GM21786 (cell line): Measurements from ENCODE around the gene MARCHF3.
"Not testable (repeated sequence)": the region's sequence is repeated elsewhere in the genome, so short reads cannot be mapped to it uniquely, and the experiment has no call there.

Experiments used
- ATAC-seq: cut with Tn5 transposase; IDR thresholded peaks from one replicate; pipeline ENCODE4 v1.9.1; 2021; ENCODE audit not compliant: unreplicated experiment

The MARCHF3 gene

GRCh38 chr5:126924331-126925033 is 105.9 kb downstream of the MARCHF3 start:
- no peak for ATAC-seq

DNA sequence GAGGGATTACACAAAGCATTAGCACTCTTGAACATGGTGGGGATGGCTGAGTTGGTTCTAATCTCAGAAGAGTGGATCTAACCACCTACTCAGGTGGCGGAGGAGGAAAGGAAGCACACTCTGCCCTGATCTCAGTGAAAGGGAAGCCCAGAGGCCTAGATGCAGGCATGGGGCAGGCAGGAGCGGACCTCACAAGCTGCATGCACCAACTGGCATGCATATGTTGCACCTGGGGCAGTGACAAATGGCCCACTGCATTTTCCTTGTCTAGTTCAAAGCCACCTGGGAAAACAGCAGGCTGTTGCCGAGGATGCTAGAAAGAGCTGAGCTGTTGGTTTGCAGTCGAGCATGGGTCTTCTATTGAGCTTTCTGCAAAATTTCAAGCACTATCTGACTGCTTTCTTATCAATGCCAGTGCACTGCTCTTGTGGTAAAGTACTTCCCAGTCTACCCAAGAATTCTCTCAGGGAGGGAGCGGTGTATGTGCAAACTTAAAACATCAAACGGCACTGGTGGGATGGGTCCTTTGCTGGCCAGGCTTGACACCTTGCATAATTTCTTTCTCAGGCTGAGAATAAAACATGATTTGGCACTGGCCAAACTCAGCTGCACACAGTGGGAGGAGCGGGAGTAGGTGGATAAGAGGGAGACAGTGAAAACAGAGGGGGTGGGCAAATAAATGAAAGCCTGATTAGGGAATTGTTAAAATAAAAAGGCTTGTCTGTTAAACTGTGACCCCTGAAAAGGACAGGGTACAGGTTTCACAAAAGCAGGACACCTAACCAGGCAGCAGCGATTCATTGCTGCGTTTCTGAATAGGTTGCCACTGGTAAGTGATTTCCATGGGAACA is 108.9 kb downstream of the MARCHF3 start:
- no peak for ATAC-seq

- ATAC-seq, result no peak
Measured at GRCh38 chr5:126920291-126920690, 110.1 kb downstream of the MARCHF3 start.

DNA sequence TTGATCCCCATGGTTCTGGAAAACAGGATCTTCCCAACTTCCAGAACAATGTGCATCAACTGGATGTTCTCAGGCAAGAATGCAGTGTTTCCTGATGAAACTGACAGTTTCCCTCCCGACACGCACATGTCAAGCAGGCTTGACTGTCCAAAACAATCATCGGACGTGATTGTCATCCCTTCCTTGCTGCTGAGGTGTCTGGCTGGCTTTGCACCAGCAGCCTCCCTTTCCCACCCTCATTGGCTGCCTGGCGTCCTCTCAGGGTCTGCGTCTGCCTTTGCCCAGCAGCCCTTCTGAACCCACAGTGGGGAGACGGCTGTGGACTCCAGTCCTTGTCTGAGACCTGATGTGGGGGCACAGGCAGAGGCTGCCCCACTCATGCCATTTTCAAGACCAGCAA is 110.8 kb downstream of the MARCHF3 start:
- ATAC-seq, result no peak

DNA sequence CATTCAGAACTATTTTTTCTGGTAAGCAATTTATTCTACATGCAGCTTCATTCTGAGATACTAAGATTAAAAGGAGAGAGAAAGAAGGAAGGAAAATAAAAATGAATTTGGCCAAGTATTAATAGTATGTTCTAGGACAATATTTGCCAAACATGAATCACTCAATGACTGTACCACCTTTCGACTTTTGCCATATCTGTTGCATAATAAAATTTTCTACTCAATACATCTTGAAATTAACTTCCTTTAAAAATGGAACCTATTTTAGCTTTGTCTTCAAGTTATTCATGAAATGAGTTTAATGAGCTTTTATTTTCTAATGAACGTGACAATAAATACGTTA is 111.8 kb downstream of the MARCHF3 start:
- no peak for ATAC-seq

- ATAC-seq, result no peak
Measured at GRCh38 chr5:126917918-126918614, 112.3 kb downstream of the MARCHF3 start.

DNA sequence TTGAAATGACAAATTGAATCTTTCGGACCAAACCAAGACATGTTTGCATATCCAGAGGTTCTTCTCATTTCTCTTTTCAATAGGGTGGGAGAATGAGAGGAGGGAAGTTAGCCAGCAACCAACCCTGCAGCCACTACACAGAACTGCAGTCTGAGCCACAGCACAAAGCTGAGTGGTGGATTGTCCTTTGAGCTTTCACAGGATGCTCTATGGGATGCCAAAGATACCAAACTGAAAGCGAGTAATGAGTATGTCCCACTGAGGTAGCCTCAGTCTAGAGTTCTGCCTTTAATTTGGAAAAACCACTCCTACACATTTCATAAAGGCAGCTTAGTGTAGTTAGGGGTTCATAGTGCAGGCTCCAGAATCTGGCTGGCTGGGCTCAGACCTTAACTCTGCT is 114.9 kb downstream of the MARCHF3 start:
- no peak for ATAC-seq

DNA sequence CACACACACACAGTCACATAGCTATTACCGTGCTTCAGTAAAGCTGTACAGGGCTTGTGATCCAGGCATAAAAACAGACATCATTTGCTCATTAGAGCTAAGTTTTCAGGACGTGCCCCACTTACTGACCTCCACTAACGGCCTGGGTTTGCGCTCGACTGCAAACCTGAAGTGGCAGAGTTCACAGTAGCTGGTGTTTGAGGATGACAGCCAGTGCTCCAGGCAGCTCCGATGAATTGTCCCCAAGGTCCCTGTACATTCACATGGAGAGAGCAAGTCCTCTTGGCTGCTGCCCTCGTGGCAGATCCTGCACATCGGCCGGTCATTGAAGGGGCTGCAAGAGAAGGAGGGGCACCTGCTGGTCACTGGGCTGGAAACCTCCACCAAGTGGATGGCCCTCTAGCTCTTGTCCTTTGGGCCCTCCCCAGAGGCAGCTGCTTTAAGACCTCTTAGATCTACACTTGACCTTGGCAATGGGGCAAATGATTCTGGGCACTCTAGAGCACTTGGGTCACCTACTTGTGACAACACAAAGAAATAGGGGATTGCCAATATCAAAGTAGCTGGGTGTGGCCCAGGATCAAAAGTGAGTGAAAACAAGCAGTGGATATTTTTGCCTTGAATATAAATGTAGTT is 115.4 kb downstream of the MARCHF3 start:
- ATAC-seq, result no peak

DNA sequence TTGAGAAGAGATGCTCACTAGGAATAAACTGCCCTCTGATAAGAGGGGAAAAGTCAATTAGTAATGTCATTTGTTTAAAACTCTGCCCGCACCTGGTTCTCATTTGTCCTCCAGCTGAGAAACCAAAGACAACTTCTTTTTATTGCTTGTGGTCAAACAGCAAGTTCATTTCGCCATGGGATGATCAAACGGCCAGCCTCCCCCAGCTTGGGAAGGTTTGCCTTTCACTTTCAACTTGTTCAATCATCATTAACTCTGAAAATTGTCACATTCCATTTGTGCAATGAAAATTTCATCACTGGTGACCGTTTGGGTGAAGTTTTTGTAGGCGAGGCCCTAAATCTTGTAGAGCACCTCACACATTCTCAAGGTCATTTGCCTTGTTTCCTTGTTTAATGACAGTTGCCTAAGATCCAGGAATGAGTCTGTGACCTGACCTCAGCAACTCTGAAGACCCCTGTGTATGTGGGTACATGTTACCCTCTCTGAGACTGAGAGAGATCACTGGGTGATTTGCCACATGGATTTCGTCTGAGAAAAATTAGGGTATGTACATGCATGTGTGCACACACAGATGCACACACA is 117.7 kb downstream of the MARCHF3 start:
- no peak for ATAC-seq

- no peak for ATAC-seq
Measured at GRCh38 chr5:126911986-126912385, 118.4 kb downstream of the MARCHF3 start.

DNA sequence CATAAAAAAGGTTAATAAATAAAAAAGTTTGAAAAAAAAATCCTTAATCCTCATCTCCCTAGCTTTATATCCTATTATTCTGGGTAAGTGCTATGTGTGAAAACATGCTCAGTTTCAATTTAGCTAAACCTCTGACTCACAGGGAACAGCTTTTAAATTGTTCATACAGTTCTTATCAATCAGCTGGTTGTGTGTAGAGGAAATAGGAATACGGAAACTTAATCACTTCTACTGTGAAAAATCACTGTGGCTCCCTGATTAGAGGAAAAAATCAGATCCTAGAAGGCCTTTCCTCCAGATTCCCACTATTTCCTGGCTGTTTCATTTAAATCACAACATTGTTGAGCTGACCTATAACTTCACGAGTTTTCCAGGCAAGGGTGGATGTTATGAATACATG is 120.5 kb downstream of the MARCHF3 start:
- no peak for ATAC-seq

GRCh38 chr5:126904407-126904806 is 126.0 kb downstream of the MARCHF3 start:
- ATAC-seq, result not testable (repeated sequence)

- no peak for ATAC-seq
Measured at GRCh38 chr5:126900796-126901195, 129.6 kb downstream of the MARCHF3 start.

DNA sequence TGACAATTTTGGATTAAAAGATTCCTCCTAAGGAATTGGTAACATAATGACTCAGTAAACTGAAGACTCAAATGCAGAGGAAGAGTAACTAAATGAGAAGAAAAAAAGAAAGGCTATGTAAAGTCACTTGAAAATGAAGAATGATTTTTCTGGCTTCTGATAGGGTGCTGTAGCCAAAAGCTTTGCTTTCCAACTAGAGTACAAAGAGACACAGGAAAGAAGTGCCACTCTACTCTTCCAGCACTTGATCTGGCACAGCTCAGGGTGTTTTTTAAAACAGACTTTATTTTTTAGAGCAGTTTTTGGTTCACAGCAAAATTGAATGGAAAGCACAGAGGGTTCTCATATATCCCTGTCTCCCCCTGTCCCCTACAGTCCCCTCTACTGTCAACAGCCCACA is 130.9 kb downstream of the MARCHF3 start:
- no peak for ATAC-seq

GRCh38 chr5:126897851-126898630 is 132.3 kb downstream of the MARCHF3 start:
- no peak for ATAC-seq

- no peak for ATAC-seq
Measured at GRCh38 chr5:126896170-126896702, 134.1 kb downstream of the MARCHF3 start.

DNA sequence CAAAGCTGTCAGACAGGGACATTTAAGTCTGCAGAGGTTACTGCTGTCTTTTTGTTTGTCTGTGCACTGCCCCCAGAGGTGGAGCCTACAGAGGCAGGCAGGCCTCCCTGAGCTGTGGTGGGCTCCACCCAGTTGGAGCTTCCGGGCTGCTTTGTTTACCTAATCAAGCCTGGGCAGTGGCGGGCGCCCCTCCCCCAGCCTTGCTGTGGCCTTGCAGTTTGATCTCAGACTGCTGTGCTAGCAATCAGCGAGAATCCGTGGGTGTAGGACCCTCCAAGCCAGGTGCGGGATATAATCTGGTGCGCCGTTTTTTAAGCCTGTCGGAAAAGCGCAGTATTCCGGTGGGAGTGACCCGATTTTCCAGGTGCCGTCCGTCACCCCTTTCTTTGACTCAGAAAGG is 134.6 kb downstream of the MARCHF3 start:
- ATAC-seq, result not testable (repeated sequence)

- not testable (repeated sequence) for ATAC-seq
Measured at GRCh38 chr5:126890414-126890813, 139.9 kb downstream of the MARCHF3 start.

- ATAC-seq, result no peak
Measured at GRCh38 chr5:126888175-126888574, 142.2 kb downstream of the MARCHF3 start.

GRCh38 chr5:126884269-126884819 is 146.0 kb downstream of the MARCHF3 start:
- no peak for ATAC-seq
